T-helper 2 cell (primary cell): ENCODE measurements around the gene PLEKHG7.
"Not testable (repeated sequence)": the region's sequence is repeated elsewhere in the genome, so short reads cannot be mapped to it uniquely, and the experiment has no call there.

ENCODE experiments used
- DNase-seq, 5 experiments: peaks; one replicate each; pipeline versions ENCODE4 v3.0.0 to v3.0.0-alpha.2; 2012 to 2022
- total RNA-seq, 2 donors: gene quantifications; one replicate each; lab custom pipeline; 2026; lab: John Stamatoyannopoulos, UW

PLEKHG7 gene, protein sequence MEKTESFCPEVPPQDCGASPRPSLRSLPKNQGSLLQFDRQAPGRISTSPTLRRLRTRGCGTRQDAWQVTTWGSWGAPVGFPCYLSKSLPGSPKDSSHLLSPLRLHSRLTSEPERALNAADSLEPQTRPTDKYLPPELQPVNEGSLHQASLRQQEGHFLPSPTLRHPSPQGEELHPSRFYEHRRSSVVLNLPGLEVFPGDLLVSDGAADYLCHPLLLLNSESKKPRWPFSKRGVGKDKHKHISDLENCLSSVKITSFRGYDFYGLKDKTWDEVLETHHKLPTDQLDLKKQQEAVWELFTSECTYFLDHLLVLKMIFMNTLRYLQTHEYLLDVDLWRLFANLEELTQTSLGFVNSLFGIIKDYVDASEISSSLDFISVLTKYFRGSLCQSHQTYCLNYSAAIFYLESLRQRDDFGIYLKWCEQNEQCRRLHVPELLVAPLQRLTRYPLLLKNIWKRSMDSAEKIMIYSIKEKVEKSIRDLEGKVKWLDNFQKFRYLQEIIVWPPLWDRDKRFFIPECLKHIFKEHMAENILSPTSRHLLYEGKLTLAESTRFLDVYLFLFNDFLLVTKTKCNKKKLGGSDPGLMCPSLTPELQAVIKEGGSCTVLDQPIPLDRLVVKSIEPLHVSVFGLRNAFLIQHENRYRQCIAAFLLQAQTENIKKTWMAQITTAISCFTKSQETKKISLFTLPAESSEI
- total RNA-seq: 0 to 0.07 reads per million in 2 donors

DNA sequence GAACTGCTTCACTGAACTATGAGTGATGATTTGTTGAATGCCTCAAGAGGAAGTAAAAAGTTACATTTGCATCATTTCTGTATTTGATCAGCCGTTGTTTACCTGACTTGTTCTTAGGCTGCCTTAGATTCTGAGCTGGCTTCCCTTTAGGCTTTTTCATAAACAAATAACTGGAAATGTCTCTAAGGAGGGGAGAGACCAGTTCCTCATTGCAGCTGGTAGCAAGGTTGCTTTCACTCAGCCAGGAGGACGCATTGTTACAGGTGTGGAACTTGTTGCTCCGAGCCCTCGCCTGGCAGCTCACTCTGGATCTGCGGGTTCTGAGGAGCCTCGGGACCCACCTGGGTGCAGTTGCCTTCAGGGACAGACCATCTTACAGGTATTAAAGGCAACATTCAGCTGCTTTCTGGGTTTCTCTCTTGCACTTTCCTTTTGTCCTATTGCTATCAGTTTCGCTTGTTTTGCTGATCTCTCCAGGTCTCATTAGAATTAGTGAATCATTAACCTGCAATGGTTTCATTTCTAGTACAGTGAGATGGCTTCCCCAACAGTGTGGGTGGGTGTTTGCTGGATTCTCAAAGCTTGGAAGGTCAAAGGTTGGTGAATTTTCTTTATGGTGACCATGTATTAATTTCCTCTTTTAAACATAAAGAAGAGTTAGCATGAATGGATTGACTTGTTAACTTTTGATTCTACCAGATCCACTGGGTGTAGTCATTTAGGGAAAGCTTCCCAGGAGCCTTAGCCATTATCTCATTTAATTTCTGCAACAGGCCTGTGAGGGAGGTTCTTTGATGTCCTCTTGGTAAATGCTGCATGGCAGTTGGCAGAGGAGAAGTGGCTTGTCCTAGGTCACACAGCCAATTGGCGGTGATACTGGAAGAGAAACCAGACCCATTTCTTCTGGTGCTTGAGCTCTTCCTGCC lies at the start of gene PLEKHG7:
Gene PLEKHG7 (plus strand): TSS at position 236 of the 926 bp plus-strand sequence. CDS start 3,643 bp downstream, outside the sequence.
- no peak for DNase-seq

DNA sequence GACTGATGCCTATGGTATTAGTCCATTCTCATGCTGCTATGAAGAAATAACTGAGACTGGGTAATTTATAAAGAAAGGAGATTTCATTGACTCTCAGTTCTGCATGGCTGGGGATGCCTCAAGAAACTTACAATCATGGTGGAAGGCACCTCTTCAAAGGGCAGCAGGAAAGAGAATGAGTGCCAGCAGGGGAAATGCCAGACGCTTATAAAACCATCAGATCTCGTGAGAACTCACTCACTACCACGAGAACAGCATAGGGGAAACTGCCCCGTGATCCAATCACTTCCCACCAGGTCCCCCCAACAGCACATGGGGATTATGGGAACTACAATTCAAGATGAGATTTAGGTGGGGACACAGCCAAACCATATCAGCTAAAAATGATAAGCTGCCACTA lies 48.5 kb upstream of the PLEKHG7 start:
- not testable (repeated sequence) for DNase-seq

DNA sequence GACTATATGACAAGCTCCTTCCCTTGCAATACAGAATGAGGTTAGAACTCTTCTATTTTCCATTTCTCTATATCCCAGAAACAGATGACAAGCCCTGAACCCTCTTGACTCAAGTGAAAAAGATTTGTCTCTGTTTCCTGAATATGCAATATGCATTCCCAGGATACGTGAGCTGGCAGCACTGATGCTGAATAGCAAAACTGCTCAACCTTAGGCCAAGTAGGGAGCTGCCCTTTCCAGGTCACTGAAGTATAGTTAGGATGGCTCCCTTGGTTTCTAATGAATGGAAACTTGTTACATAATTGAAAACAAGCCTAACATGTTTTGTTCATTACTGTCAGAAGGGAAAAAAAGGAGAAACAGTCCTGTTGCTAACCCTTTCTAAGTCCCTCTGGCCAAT lies 47.9 kb upstream of the PLEKHG7 start:
- no peak for DNase-seq

DNA sequence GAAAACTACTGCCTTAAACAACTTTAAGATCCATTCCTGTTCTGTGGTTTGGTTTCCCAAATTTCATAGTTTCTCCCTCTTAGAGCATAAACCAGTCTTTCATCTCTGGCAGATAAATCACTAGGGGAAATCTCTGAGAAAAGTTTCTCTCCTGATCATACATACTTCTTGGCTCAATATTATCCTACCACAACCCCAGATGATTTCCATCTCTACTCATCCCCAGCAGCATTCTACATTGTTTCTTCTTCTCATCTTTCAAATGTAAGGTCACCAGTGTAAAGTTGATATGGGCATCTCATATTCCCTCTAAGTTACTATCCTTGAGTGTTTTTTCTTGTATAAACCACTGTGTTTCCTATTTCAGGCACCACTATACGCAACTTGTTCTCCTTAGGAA lies 45.9 kb upstream of the PLEKHG7 start:
- DNase-seq: no peak

DNA sequence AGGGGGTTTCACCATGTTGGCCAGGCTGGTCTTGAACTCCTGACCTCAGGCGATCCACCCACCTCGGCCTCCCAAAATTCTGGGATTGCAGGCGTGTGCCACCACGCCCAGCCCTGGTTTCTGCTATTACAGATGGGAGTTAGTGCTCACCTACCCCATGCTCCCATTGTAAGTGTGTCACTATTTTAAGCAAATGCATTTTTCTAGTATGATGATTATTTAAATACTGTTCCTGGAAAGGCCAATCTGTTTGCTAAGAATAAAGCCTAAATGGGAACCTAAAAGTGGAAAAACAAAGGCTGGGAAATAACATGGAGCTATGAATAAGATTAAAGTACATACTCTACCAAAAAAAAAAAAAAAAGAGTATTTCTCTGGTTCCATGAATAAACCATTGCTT lies 45.0 kb upstream of the PLEKHG7 start:
- DNase-seq: no peak

DNA sequence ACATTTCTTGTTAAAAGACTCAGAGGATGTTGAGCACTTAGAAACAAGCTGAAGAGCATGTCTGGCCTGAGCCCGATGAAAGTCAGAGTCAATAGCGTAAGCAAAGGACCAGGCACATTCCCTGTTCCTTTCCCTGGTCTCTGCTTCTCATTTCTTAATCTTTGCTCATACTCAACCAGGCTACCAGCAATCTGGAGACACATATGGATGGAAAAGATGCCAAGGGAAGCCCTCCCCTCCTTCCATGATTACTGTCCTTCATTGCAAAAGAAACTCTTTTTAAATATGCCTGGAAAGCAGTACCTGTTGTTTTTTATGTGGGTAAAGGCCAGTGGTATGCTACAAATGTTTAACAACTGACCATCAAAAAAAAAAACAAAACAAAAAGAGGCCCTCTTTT lies 44.2 kb upstream of the PLEKHG7 start:
- no peak for DNase-seq

DNA sequence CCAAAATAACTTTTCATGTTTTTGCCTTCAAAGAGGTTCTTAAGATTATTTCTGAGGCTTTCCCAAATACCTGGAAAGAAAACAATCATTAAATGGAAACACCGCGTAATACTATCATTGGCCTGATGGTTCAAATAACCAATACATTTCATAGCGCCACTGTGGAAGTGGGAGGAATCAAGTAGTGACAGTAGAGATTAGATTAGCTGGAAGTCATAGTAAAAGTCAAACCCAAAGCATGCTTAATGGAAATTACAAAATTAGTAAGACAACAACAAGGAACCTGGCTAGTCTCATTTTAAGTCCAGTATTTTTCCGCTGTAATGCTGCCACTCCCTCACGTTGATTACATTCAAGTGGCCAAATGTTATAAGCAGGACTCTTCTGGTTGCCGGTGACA lies 41.5 kb upstream of the PLEKHG7 start:
- DNase-seq: no peak

DNA sequence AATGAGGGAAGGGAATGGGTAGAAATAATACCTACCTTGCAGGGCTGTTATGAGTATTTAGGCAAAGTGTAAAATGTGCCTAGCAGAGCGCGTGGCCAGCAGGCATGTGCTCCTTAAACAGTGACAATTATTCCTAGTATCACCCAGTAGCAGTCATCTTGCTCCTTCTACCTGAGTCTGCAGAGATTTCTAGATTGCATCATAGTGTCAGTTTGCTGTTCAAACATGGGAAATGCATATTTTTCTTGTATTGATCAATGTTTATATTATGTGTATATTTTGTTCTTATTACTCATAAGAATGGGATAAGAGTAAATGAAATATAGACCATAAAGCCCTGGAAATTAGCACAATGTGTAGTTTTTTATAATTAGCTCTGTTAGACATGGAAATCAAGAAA lies 37.3 kb upstream of the PLEKHG7 start:
- no peak for DNase-seq

DNA sequence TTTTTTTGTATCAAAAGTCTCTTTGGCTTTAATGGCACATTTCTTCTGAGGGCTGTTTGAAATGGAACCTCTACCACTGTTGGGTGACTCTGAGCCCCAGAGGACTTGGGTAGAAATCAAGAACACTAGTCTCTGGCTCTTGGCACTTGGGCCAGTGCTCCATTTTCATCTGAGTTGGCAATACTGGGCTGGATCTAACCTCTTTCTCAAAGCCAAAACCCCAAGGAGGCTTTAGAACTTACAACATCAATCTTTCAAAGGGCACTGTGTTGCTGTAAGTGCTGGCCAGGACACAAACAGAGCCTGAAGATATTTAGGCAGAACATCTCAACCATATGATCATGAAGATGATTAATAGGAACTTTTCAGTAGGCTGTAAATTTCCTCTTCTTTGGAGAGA lies 34.0 kb upstream of the PLEKHG7 start:
- DNase-seq: no peak

DNA sequence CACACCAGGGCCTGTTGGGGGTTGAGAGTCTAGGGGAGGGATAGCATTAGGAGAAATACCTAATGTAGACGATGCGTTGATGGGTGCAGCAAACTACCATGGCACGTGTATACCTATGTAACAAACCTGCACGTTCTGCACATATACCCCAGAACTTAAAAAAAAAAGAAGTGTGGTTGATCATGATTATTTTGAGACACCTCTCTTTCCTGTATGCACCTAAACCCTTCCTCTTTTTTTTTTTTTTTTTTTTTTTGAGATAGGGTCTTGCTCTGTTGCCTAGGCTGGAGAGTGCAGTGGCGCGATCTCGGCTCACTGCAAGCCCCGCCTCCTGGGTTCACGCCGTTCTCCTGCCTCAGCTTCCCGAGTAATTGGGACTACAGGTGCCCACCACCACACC lies 31.3 kb upstream of the PLEKHG7 start:
- DNase-seq: not testable (repeated sequence)

DNA sequence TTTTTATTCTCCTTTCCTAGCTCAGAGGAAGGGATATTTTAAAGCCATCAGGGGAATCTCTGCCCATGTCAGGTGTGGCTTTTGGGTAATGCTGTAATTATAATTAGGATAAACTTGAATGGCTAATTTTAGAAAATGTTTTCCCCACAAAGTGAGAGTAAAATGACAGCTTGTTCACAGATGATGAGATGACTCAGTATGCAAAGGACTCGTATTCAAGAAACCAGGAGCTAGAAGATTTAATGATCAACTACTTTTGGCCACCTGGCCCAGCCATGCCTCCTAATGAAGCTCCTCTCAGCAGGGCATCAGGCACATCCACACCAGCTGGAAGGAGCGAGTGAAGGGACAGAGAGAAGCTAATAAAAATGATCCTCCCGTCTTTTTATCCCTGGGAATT lies 29.0 kb upstream of the PLEKHG7 start:
- no peak for DNase-seq

DNA sequence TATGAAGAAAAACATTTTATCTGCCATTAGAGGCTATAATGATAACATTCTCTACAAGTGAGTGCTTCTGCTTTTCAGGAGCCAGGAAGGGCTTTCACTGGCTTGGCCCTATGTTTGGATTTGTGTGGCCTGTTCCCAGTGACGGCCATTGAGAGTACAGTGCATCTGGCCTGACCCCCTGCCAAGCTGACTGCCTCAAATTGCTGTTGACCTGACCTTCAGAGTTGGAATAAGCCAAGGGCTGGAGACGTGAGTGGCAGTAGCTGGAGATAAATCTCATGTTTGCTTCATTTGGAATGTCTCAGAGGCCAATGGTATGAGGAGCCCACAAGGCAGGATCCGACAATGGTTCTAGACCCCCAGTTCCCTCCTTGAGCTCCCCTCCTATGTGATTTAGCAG lies 28.3 kb upstream of the PLEKHG7 start:
- DNase-seq: no peak

DNA sequence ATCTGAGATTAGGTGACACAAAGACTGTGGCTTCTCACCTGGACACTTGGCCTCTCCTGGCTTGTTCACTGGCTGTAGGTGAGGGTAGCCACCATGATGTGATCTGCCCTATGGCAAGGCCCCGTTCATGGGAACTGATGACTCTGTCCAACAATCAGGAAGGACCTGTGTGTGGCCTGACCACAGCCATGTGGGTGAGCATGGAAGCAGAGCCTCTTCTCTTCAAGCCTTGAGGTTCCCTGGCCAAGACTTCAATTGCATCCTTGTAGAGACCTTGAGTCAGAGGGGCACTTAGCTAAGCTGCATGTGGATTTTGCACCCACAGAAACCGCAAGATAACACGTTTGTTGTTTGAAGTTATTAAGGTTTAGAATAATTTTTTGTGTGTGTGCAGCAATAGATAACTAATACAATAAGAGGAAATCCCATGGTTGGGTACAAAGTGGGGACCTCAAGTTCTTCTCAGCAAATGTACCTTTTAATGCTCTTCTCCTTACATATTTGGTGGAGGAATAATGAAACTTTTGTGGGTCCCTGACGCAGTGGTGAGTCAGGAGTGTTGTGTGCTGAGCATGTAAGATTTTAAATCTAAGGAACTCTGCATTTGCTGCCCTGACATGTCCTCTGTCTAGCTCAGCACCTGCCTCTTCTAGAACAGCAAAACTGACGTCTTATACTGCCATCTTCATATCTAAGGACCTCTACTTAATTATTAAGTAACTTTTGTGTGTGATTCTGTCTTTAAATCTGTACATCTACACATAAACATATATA lies 27.5 kb upstream of the PLEKHG7 start:
- no peak for DNase-seq

DNA sequence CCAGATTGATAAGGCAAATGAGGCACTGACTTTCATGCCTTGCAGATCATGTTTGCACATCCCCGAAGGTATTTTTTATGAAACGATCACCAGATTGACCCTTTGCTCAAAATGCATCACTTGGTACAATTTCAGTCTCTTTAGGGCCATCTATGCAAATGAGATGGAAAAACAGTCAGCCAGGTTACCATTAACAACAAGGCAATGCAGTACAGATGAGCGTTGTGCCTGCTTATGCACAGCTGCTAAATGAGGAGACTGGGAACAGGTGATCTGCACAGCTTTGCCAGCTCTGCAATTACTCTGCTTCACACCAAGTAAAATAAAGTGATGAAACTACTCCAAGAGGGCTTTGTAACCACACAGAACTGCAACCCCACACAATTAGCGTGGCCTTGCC lies 26.1 kb upstream of the PLEKHG7 start:
- no peak for DNase-seq

DNA sequence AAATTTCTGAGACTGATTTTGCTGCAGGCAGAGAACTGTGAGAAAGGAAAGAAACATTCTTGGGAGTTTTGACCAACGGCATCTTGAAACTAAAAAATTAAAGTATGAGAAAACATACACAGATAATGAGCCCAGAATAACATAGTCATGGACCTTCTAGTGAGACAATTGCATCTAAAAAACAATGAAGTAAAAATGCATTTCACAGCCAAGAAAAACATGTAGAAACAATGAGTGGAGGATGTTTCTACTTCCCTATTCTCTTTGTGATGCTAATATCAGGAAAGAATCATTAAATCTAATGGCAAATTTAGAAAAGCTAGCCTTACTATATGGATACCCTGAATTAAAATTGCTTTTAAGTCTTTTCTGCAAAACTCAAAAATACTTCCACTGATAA lies 12.2 kb upstream of the PLEKHG7 start:
- no peak for DNase-seq

DNA sequence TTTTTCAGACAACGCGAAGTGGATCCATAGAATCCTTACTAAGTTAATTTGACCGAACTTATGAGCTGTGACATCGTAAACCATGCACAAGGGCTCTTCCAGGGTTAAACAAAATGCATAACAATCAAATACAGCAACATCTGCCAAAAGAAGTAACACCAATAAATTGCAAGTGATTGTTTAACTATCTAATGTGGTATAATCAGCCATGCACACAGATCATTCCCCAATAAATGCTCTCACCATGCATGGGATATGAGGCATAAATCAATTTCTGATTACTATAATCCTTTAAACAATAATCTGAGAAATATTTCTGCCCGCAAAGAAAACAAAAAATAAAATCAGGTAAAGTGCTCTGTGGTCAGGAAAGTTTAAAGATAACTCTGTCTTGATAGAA lies 7.7 kb upstream of the PLEKHG7 start:
- no peak for DNase-seq

DNA sequence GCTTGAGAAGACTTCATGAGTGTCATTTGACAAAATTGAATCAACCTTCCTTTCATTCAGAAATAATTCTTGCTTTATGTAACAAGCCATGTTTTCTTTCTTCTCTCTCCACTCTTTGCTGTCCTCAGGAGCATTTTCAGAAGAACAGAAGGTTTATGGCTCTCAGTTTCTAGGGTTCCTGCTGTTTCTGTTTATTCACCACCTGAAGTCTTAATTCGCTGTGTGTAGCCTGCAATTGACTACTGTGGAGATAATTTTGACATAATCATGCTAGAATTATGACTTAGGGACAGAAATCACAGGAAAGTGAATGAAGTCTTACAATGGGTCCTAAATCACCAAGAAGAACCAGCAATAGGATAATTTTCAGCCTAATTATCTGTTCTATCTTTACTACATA lies 7.2 kb upstream of the PLEKHG7 start:
- DNase-seq: no peak

DNA sequence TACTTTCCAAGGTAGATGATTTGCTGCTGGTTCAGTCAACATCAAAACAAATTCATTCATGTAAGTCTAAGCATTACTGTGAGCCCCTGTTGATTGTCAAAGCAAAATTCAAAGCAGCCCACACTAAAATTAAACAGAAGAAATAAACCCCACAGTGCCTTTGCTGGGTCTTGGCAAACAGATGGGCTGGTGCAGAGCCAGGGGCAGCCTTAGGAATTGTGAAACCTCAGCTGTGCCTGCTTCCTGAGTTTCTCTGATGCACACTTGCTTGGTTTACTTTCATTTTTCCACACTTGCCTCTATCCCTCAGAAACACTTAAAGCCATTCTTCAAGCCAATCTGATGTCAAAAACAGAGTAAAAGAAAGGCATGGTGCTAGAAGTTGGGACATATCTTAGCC lies 6.6 kb upstream of the PLEKHG7 start:
- no peak for DNase-seq

DNA sequence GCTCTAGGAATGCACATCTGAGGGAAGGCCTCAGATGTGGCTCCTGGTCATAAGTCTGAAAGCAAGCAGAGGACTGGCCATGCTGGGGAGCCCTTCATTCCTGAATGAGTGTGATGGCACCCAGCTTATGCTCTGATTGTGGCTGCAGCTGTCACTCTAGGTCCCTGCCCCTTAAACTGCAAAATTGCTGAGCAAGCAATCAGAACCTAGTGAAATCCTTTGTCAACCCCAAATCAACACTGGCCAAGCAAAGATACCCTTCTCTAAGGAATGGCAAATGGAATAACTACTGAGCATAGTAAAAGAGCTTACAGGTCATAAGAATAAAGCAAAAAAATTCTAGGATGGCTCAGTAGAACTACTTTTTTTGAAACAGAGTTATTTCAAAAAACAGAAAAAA lies 4.3 kb upstream of the PLEKHG7 start:
- no peak for DNase-seq

DNA sequence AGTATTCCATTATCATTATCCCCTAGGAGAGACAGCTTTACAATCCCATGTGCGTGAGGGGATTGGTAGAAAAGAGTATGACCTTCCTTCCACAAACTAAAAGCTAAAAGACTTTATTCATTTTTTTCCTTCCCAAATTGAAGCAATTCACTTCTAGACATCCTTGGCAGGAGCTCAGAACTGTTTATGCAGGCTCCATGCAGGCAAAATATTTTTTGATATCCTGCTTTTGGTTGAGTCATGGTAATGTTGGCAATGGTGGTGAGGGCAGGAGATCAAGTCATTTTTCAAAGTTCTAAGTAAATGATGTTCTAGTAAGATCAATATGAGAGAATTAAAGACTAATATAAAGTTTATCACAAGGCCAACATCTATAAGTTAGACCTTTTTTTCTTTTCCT lies 1.3 kb upstream of the PLEKHG7 start:
- DNase-seq: no peak

DNA sequence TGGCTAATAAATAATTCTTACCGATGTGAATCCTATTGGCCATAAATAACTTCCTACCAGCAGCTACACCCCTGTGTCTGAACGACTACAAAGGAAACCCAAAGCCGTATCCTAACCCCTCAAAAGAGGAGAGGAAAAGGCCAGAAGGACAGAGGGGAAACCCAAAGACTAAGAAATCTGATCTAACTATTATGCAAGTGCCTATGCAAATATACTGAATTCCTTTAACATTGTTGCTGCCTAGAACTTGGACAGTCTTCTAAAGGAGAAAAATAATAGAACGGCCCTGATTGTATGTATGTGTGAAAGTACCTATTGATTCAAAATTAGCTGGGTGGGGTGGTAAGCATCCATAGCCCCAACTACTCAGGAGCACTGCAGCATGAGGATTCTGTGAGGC lies 997 bp downstream of the PLEKHG7 start:
- DNase-seq: no peak

DNA sequence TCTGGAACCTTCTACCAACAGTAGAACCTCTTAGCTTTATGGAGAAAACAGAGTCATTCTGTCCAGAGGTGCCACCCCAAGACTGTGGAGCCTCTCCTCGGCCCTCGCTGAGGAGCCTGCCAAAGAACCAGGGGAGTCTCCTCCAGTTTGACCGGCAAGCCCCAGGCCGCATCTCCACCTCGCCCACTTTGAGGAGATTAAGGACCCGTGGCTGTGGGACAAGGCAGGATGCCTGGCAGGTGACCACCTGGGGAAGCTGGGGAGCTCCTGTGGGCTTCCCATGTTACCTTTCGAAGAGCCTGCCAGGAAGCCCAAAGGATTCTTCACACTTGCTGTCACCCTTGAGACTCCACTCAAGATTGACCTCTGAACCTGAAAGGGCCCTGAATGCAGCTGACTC lies 3.8 kb downstream of the PLEKHG7 start:
- DNase-seq: no peak
